ENCODE data around the gene GRHPR. TPM values are rescaled to one million over a fixed set of nuclear protein-coding genes. Genes with fewer than 3 reads are reported as not detected.

The GRHPR gene
- total RNA-seq, 4 donors from 2014 or later: 79.5 to 157 (median 126) TPM

DNA sequence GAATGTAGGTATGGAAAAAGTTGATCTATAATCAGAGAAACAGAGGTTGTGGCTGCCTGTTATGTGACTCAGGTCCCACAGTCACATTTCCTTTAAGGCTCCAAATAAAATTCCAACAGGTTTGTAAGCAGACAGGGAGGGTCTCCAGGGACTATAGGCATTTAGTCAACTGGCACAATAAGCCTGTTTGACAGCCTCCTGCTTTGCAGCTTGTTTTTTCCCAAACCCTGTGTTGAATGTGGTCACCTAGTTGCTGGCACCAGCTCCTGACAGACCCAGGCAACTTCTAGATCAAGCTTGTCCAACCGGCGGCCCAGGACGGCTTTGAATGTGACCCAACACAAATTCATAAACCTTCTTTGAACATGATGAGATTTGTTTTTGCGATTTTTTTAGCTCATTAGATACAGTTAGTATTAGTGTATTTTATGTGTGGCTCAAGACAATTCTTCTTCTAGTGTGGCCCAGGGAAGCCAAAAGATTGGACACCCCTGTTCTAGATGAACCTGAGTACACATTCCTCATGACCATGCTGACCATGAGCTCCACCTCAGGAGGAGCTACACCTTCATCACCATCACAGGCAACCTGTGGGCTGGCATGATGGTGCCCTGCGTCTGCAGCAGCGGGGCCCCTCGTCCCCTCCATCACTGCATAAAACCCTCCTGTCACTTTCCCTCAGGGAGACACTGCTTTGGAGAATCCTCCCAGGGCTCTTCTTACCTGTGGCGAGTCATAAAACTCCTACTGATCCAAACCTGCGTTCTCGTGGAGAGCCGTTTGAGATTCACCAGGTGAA lies 15.7 kb upstream of the GRHPR start:
- DNase-seq: no peak
- TF ChIP-seq, protein P1, sequence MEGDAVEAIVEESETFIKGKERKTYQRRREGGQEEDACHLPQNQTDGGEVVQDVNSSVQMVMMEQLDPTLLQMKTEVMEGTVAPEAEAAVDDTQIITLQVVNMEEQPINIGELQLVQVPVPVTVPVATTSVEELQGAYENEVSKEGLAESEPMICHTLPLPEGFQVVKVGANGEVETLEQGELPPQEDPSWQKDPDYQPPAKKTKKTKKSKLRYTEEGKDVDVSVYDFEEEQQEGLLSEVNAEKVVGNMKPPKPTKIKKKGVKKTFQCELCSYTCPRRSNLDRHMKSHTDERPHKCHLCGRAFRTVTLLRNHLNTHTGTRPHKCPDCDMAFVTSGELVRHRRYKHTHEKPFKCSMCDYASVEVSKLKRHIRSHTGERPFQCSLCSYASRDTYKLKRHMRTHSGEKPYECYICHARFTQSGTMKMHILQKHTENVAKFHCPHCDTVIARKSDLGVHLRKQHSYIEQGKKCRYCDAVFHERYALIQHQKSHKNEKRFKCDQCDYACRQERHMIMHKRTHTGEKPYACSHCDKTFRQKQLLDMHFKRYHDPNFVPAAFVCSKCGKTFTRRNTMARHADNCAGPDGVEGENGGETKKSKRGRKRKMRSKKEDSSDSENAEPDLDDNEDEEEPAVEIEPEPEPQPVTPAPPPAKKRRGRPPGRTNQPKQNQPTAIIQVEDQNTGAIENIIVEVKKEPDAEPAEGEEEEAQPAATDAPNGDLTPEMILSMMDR (IDR thresholded peaks at IDR 0.05): no peak
- TF ChIP-seq POLR2A (IDR thresholded peaks at IDR 0.05): no peak
- Histone ChIP-seq H3K4me1 (no peaks in the 10 kb centered on the region), H3K27ac (no peak overlapping the region), H3K27me3 (no peaks in the 10 kb centered on the region), H3K9me3 (no peaks in the 10 kb centered on the region), H3K4me3 (replicated peaks in 1 of 3) (no peak overlapping the region), H3K36me3 (no peaks in the 10 kb centered on the region)
- WGBS, 2 donors: 93 to 94% methylated on average over 11 of the region's 11 CpGs
- intact Hi-C loops (cut with DNase I): no loop called here

DNA sequence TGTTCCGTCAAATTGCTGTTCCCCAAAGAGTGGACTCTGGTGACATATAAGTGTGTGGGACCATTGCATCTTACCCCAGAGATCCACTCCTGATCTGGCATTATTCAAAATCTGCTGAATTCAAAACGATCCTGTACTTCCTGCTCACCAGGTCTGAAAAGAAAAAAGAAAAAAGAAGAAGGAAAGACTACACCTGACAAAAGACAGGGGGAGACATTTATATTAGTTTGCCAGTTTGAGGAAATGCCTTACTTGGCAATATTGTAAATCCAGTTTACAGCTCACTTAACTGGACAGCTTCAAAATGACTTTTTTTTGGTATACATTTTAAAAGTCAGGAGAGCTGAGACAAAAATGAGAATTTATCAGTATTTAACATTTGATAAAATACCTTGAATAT lies 15.0 kb upstream of the GRHPR start:
- no peak for DNase-seq
- intact Hi-C loops (cut with DNase I): no loop called here
- Histone ChIP-seq H3K4me1 (no peaks in the 10 kb centered on the region), H3K27me3 (no peaks in the 10 kb centered on the region), H3K36me3 (no peaks in the 10 kb centered on the region), H3K27ac (no peak overlapping the region), H3K9me3 (no peaks in the 10 kb centered on the region), H3K4me3 (replicated peaks in 1 of 3) (no peak overlapping the region)
- WGBS, 2 donors: 61 to 65% methylated on average over 2 of the region's 2 CpGs
- no peak for TF ChIP-seq POLR2A (IDR thresholded peaks at IDR 0.05)
- TF ChIP-seq, protein P1 (IDR thresholded peaks at IDR 0.05): no peak

DNA sequence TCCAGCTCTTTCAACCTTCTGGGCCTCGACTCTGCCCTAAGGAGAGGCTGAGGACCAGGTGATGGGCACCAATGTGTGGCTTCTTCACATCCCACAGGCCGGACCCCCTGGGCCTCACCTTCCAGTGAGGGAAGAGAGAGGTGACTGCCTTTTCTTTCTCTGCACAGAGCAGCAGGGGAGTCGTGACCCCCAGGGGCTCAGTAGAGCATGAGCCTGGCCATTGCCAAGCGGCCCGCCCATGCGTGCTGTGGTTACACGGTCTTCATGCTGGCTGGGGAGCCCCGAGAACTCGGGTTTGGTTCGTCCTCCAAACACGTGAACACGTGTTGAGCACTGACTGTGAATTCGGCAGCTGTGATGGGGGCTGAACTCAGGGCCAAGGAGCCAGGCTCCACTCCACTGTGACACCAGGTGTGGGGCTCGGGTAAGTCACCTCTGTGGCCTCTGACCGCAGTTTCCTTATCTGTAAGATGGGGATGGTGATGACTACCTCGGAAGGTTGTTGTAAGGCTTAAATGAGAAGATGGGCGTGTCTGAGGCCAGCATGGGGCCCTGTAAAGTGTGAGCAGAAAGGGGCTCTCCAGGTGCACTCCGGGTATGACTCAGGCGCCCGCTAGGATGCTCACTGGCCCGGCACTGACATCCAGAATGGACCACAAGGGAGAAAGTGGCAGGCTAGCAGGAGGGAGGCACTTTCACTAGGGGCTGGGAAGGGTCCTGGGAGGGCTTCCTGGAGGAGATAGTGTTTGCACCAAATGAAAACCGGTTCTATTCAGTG lies 13.4 kb upstream of the GRHPR start:
- H3K27me3 ChIP-seq: no peaks in the 10 kb centered on the region
- 73 to 90% methylated on average over 18 to 21 of the region's 22 CpGs for WGBS, 2 donors
- H3K27ac ChIP-seq: no peak overlapping the region
- no peaks in the 10 kb centered on the region for H3K4me1 ChIP-seq
- H3K9me3 ChIP-seq: no peaks in the 10 kb centered on the region
- no peaks in the 10 kb centered on the region for H3K36me3 ChIP-seq
- TF ChIP-seq, protein P1 (IDR thresholded peaks at IDR 0.05): no peak
- TF ChIP-seq POLR2A (IDR thresholded peaks at IDR 0.05): no peak
- intact Hi-C loops (cut with DNase I): no loop called here
- H3K4me3 ChIP-seq (replicated peaks in 1 of 3): no peak overlapping the region
- DNase-seq: no peak

DNA sequence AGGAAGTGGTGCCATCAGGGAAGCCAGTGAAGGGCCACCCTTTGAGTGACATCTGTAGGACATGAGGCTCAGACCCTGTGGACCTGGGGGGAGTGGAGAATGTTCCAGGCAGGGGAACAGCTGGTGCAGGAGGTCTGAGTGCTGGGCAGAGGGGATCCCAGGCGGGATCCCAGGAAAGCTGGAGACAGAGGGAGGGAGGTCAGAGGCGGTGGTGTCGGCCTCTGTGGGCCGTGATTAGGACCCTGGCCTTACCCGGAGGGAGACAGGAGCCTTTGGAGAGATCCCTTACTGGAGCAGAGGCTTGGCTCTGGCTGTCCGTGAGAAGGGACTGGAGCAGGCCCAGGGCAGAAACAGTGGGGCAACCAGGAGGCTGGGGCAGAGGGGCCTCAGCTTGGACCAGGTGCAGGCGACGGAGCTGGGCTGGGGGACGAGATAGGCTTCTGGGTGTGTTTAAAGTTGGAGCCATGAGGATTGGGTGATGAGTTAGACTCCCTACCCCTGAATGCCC lies 12.1 kb upstream of the GRHPR start:
- Histone ChIP-seq H3K9me3 (no peaks in the 10 kb centered on the region), H3K4me3 (replicated peaks in 1 of 3) (no peak overlapping the region), H3K27me3 (no peaks in the 10 kb centered on the region), H3K36me3 (no peaks in the 10 kb centered on the region), H3K27ac (no peak overlapping the region), H3K4me1 (peaks cover 0 to 4% of the 10 kb centered on the region in 2 donors)
- DNase-seq: no peak
- TF ChIP-seq, protein P1 (IDR thresholded peaks at IDR 0.05): no peak
- TF ChIP-seq POLR2A (IDR thresholded peaks at IDR 0.05): no peak
- intact Hi-C loops (cut with DNase I): no loop called here
- 91 to 97% methylated on average over 8 of the region's 9 CpGs for WGBS, 2 donors
